ENCODE data around the gene SH2D4B. TPM values are rescaled to one million over a fixed set of nuclear protein-coding genes. Genes with fewer than 3 reads are reported as not detected.

The SH2D4B gene
- polyA plus RNA-seq, 1 donor from 2014 or later = not detected

DNA sequence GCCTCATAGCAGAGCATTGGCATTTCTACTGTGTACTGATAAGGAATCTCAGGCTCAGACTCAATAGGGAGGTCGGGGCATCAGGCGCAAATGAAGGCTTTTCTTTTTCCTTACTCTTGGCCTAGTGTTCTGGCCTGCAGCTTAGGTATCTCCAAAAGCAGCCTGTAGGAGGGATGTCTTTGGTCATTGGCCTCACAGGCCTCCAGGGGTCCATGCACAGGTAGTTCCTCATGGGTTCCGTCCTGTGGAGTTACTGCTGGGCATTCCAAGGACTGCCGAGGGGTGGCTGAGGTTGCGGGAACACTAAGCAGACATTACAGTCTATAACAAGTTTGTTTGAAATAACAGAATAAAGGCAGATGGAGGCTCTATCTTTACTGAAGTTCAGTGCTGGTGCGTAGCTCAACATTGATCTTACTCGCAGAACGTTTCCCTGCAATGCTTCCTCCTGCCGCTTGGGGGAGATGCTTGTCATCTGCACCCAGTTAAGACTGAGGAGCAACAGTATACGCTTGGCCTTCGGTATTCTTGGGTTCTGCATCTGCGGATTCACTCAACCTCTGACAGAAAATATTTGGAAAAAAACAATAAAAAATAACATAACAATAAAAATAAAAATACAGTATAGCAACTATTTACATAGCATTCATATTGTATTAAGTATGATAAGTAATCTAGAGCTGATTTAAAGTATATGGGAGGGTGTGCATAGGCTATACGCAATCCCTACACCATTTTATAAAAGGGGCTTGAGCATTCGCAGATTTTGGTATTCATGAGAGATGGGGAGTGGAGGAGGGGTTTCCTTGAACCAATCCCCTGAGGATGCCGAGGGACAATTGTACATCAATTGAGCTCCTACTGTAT lies 58.9 kb downstream of the SH2D4B start:
- Mint-ChIP-seq H3K4me1 (peaks cover 8 to 18% (median 15%) of the 10 kb centered on the region in 3 donors), H3K27me3 (no peaks in the 10 kb centered on the region), H3K4me3 (no peak overlapping the region), H3K27ac (no peak overlapping the region), H3K9me3 (no peaks in the 10 kb centered on the region), H3K36me3 (no peaks in the 10 kb centered on the region)

DNA sequence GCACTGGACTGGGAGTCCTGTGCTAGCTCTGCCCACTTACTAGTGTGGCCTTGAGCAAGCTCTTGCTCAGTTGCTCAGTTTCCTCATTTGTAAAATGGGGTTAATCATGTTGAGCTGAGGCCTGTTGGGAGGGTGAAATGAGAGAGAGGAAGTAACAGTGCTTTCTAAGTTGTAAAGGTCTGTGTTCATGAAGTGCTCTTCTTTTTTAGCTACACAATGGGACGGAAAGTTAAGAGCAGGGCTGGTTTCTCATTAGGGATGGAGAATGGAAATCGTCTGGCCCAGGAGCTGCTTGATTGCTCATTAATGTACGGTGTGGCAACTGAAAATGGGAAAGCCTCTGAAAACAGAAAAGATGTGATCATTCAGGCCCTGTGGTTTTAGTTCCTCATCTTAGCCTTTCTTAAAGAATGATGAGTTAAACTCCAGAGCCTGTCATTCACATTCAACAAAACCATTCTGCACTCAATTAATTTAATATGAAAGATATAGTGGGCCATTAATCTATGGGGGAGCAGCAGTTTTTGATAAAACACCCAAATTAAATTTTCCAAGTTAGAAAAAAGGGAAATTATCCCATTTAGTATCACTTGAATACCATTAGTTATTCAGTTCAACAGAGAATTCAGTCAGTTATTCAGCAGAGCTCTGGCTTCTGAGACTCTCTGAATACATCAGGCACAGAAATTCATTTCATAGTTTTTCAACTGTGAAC lies 60.5 kb downstream of the SH2D4B start:
- Mint-ChIP-seq H3K36me3 (no peaks in the 10 kb centered on the region), H3K9me3 (no peaks in the 10 kb centered on the region), H3K4me3 (peak overlapping the region in 1 of 4 donors; percentile 39), H3K27me3 (no peaks in the 10 kb centered on the region), H3K27ac (peak overlapping the region; percentile 20 to 91 (median 89)), H3K4me1 (peaks cover 8 to 18% (median 15%) of the 10 kb centered on the region in 3 donors)

DNA sequence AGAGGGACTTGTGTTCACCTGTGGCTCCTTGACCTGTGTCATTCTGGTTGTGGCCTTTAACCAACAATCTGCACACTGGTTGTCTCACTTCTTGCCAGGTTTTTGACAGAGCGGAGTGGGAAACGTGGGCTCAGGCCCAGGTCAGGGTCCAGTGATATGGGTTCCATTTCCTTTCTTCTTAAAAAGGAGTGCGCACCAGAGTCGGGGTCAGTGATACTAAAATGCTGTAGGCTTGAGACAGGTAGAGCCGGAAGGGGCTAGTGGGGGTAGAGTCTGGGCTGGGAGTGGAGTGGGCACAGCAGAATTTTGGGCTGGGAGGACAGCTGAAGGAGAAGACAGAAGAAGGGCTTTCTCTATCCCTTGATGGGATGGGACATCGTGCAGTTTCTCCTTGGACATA lies 61.2 kb downstream of the SH2D4B start:
- Mint-ChIP-seq H3K27ac (no peak overlapping the region), H3K36me3 (no peaks in the 10 kb centered on the region), H3K9me3 (no peaks in the 10 kb centered on the region), H3K4me3 (no peak overlapping the region), H3K27me3 (no peaks in the 10 kb centered on the region), H3K4me1 (peaks cover 8 to 18% (median 15%) of the 10 kb centered on the region in 3 donors)

DNA sequence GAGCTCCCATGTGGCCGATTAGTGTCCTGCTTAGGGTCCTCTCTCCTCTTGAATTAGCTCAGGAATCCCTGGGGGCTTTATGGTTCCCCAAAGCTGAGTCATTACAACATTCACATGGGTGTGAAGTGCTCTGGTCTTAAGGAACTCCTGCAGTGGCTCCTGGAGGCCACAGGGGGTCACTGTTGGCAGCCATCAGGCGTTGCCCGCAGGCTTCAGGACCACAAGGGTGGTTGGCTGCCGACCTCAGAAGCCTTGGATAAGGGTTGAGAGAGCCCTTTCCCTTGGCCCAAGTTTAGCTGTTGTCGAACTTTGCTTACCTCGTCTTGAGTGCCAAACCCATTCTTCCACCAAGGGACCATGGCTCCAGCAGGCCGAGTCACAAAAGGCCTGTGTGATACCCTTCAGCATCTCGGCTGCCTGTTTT lies 61.7 kb downstream of the SH2D4B start:
- Mint-ChIP-seq H3K9me3 (no peaks in the 10 kb centered on the region), H3K4me3 (no peak overlapping the region), H3K36me3 (no peaks in the 10 kb centered on the region), H3K4me1 (peaks cover 8 to 18% (median 15%) of the 10 kb centered on the region in 3 donors), H3K27me3 (no peaks in the 10 kb centered on the region), H3K27ac (no peak overlapping the region)

DNA sequence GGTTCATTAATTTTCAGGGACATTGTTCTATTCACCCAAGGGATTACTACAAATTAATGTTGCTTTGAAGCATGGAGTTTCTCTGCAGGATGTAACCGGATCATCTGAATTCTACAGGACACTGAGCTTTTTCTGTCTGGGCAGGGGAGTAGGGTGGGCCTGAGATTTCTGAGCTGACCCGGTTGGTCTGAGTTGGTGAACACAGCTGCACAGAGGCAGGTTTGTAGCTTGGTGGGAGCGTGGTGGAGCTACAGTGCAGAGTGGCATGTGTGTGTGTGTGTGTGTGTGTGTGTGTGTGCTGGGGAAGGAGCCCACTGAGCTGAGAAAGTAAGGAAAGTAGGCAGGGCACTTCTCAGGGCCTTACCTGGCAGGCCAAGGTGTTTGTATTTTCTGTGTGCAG lies 62.6 kb downstream of the SH2D4B start:
- Mint-ChIP-seq H3K4me1 (peaks cover 8 to 18% (median 15%) of the 10 kb centered on the region in 3 donors), H3K36me3 (no peaks in the 10 kb centered on the region), H3K27ac (no peak overlapping the region), H3K9me3 (no peaks in the 10 kb centered on the region), H3K4me3 (no peak overlapping the region), H3K27me3 (no peaks in the 10 kb centered on the region)

DNA sequence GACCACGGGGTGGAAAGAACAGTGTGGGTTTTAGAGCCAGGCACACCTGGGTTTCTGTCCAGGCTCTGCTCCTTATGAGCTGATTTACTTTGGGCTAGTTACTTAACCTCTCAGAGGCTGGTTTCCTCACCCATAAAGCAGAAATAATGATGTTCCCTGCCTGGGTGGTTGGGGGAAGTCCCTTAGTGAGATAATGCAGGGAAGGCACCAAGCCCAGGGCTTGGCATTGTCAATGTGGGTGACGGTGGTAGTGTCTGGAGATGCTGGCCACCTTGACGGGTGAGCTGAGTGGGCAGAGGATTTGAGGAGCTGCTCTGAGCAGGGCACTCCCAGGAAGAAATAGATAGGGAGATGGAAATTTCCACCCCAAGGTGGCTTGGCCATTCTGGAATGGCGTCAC lies 65.2 kb downstream of the SH2D4B start:
- Mint-ChIP-seq H3K27ac (no peak overlapping the region), H3K4me3 (no peak overlapping the region), H3K27me3 (no peaks in the 10 kb centered on the region), H3K9me3 (no peaks in the 10 kb centered on the region), H3K4me1 (peaks cover 8 to 15% (median 11%) of the 10 kb centered on the region in 3 donors), H3K36me3 (no peaks in the 10 kb centered on the region)

DNA sequence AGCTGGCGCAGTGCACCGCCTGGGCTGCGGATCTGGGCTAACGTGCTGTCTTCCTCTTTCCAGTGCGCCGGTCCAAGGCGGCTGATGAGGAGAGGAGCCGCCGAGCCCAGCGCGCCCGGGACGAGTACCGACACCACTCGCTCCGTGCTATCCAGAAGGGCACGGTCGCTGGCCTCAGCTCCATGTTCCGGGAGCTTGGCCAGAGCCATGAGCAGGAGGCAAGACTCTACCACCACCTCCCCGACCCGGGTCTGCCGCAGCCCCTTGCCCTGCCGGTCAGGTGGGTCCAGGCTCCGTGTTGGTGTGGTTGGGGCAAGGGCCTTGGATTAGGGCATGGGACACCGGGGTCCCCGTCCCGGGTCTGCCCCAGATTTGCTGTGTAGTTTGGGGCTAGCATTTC lies 65.8 kb downstream of the SH2D4B start:
- no peaks in the 10 kb centered on the region for H3K36me3 Mint-ChIP-seq
- no peaks in the 10 kb centered on the region for H3K9me3 Mint-ChIP-seq
- no peak overlapping the region for H3K27ac Mint-ChIP-seq
- H3K4me1 Mint-ChIP-seq = peaks cover 2 to 8% (median 5%) of the 10 kb centered on the region in 3 donors
- H3K4me3 Mint-ChIP-seq = no peak overlapping the region
- no peaks in the 10 kb centered on the region for H3K27me3 Mint-ChIP-seq

DNA sequence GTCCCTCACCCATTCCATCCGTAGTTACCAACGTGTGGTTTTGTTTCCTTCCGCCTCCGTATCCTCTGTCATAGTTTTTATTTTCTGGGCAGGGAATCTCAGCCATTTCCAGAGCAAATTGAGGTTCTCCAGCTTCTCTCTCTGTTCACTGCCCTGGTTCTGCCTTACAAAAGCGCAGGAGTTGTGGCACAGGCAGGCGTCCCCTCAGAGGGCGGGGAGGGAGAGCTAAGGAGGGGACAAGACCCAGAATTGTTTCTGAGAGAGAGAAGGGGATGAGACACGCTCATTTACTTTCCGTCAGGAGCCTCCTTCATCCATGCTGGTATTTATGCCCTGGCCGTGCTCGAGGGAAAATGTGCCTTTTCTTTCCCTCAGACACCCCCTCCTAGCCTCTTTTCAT lies 71.0 kb downstream of the SH2D4B start:
- Mint-ChIP-seq H3K27me3 (no peaks in the 10 kb centered on the region), H3K4me1 (no peaks in the 10 kb centered on the region), H3K9me3 (peaks cover 0 to 1% (median 0%) of the 10 kb centered on the region in 3 donors), H3K4me3 (no peak overlapping the region), H3K27ac (no peak overlapping the region), H3K36me3 (peaks cover under 1% of the 10 kb centered on the region)

DNA sequence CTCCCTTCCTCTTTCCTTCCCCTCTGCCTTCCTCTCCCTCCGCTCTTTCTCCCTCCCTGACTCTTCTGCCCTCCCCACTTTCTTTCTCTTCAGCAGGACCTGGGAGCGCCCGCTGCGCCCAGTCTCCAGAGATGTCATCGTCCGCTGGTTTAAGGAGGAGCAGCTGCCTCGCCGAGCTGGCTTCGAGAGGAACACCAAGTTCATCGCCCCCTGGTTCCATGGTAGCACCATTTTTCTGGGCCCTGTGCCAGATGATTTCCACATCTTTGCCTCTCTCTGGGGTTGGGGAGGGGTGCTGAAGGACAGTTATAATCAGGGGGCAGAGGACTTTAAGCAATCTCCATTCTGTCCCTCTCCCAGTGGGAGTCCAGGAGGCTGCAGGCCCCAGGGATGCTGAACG lies 71.6 kb downstream of the SH2D4B start:
- Mint-ChIP-seq H3K4me3 (no peak overlapping the region), H3K27ac (no peak overlapping the region), H3K27me3 (no peaks in the 10 kb centered on the region), H3K4me1 (no peaks in the 10 kb centered on the region), H3K36me3 (peaks cover 1% of the 10 kb centered on the region), H3K9me3 (peaks cover 0 to 3% (median 0%) of the 10 kb centered on the region in 3 donors)

DNA sequence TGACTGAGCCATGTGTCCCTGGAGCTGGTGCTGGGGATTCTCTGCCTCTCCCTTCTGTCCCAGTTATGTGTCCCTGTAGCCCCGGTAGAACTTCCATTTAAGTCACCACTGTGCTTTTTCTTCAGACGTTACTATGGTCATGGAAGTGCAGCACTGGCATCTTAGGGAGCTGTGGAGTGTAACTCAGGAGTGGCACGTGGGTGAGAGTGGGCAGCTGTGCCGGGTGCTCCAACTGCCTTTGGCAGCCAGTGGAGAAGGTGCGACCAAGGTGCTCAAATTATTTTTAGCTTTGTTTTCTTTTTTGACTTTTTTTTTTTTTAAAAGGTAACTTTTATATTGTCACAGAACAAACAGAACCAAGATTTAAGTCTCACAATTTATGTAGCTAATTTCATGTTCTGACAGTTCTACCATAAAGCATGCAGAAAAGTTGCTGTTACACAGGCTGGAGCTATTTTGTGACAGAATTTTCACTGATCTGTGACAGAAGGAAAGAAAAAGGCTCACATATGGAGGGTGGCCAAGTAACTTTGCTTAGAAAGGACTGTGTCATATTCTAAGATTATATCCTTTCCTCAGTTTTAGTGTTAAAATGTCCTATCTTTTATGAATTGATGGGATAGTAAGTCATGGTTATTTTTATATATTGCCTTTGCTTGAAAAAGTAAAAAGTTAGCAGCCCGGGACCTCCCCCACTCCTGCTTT lies 73.9 kb downstream of the SH2D4B start:
- Mint-ChIP-seq H3K4me3 (peak overlapping the region in 1 of 4 donors; percentile 17), H3K27ac (no peak overlapping the region), H3K9me3 (peaks cover 0 to 3% (median 0%) of the 10 kb centered on the region in 3 donors), H3K4me1 (no peaks in the 10 kb centered on the region), H3K36me3 (peaks cover 1% of the 10 kb centered on the region), H3K27me3 (no peaks in the 10 kb centered on the region)

DNA sequence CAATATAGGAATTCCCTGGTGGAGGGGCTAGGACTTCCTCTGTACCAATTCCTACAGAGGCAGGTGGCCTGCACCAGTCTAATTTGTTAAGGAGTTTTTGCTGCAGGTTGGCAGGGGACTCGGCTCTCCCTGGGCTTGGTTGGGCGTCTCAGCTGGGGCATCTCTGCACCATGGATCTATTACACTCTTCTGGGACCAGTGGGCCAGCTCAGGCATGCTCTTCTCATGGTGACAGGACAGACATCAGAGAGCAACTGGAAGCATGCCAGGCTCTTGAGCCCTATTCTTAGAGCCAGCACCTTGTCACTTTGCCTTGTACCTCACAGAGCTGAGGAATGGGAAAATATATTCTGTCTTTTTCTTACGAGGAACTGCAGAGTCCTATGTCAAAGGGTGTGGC lies 74.6 kb downstream of the SH2D4B start:
- H3K9me3 Mint-ChIP-seq = peaks cover 0 to 3% (median 0%) of the 10 kb centered on the region in 3 donors
- no peaks in the 10 kb centered on the region for H3K4me1 Mint-ChIP-seq
- H3K36me3 Mint-ChIP-seq = peaks cover 1% of the 10 kb centered on the region
- no peak overlapping the region for H3K27ac Mint-ChIP-seq
- no peak overlapping the region for H3K4me3 Mint-ChIP-seq
- no peaks in the 10 kb centered on the region for H3K27me3 Mint-ChIP-seq

DNA sequence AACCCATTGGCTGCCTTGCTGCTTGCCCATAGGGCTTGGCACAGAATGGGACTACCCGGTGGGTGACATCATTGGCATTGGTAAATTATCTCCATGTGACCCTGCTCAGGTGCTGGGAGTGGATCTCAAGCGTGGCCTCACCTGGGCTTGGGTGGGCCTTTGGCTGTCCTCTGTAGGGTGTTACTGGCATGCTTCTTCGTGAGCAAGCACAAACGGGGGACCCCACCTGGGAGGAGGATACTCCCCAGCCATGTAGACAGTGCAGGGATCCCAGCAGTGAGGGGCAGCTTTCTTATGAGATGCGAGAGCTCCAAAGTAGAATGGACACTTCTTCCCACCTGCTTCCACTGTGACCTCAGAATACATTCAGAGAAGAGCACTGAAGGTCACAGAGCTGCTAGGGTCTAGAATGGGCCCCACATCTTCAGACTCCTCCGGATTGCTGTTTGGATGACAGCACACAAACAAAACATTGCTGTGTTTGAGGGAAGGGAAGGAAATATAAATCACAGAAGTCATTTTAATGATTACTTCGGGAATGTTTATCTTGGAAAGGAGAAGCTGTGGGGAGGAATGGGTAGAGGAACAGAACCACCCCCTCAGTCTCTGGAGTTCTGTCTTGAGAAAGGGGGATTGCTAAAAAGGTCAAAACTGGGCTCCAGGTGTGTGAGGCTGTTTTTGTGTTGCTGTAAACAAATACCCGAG lies 75.9 kb downstream of the SH2D4B start:
- Mint-ChIP-seq H3K9me3 (peaks cover 0 to 3% (median 0%) of the 10 kb centered on the region in 3 donors), H3K27ac (peak overlapping the region in 1 of 3 donors; percentile 77), H3K4me3 (no peak overlapping the region), H3K27me3 (no peaks in the 10 kb centered on the region), H3K36me3 (peaks cover 1% of the 10 kb centered on the region), H3K4me1 (no peaks in the 10 kb centered on the region)

DNA sequence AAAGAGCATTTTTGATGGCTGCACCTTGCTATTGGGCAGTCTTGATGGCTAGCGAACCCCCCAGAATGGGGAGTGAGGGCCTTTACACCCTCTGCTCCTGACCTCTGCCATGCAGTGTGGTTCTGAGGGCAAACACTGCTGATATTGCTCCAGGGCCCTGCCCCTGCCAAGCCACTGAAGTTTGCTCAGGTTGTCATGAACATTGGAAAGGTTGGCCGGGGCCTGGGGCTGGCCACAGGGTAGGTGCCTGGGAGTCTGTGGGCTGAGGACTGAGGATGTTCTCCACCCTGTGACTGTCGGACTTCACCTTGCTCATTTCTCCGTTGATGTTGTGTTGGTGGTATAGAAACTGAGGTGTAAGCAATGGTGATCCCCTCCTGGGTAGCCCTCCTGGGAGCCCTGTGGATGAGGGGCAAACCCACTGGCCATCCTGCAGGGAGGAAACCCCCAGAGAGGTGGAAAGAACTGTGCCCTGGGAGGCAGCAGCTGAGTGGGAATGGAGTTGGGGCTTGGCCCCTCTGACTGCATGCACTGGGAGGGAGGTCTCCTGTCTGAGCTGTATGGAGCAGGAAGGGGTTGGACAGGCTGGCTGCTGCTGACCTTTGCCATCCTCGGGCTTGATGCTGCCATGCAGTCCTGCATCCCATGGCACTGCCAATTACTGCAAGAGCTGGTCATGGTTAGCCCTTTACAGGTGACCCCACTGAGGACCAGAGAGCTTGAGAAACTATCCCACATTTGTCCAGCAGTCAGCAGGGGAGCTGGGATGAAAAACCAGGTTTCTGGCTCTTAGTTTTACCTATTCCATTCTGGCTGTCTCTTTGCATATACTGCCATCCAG lies 77.1 kb downstream of the SH2D4B start:
- Mint-ChIP-seq H3K9me3 (peaks cover 0 to 3% (median 0%) of the 10 kb centered on the region in 3 donors), H3K27ac (no peak overlapping the region), H3K4me3 (peak overlapping the region in 1 of 4 donors; percentile 12), H3K27me3 (no peaks in the 10 kb centered on the region), H3K36me3 (peaks cover 1% of the 10 kb centered on the region), H3K4me1 (no peaks in the 10 kb centered on the region)

DNA sequence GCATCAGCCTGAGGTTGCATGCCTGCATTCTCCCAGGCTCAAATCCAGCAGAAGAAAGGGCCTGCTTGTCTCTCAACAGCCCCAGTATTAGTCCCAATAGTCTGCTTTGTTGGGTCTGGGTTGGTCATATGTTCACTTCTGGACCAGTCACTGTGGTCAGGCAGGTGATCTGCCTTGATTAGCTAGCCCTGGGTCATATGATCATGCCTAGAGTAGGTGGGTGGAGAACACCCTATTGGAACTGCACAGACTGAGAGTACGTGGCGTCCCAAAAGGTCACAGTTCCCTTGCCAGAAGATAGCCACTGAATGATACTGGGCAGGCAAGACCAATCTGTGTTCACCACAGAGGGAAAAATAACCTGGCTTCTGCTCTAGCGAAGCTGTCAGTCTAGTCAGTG lies 80.1 kb downstream of the SH2D4B start:
- Mint-ChIP-seq H3K27ac (no peak overlapping the region), H3K4me1 (peaks cover 0 to 7% (median 0%) of the 10 kb centered on the region in 3 donors), H3K27me3 (no peaks in the 10 kb centered on the region), H3K4me3 (no peak overlapping the region), H3K9me3 (peaks cover 0 to 3% (median 0%) of the 10 kb centered on the region in 3 donors), H3K36me3 (peaks cover 1% of the 10 kb centered on the region)
